K562 (cell line): ENCODE results near the gene AQP2. TPM values are rescaled to one million over a fixed set of nuclear protein-coding genes. Genes with fewer than 3 reads are reported as not detected.

ENCODE experiments used
- ATAC-seq: fragments of 200-7000 bp; cut with Tn5 transposase; 3 replicates; pipeline ENCODE4 v1.9.1; 2020; ENCODE audit warnings: moderate library complexity
- BruUV-seq: library from RNA; stranded (reverse); fragments of 400-500 nt; replicated peaks from 2 replicates; lab custom pipeline; 2021; lab: Mats Ljungman, UMichigan
- CTCF ChIA-PET: fragments of 300-600 bp; formaldehyde crosslinking; extraction: SDS; loops from one replicate; lab custom pipeline; 2021; ENCODE audit warnings: low intra/inter-chr PET ratio; lab: Yijun Ruan, JAX
- POLR2A ChIA-PET: fragments of 300-600, 350-650 bp; sonication (Branson Sonifier 250); formaldehyde crosslinking; extraction: SDS; loops from one replicate; lab custom pipeline; 2021; ENCODE audit warnings: antibody characterized with exemption, inconsistent platforms; lab: Yijun Ruan, JAX
- DNase-seq, 4 experiments: peaks; one replicate each; pipeline versions ENCODE4 v3.0.0 to v3.0.0-alpha.2; 2011 to 2018; ENCODE audit warnings: low spot score in 3 of 4, mixed read lengths in 3 of 4; ENCODE audit errors: extremely low read depth in 1 of 4
- FAIRE-seq: peaks from 2 replicates; lab custom pipeline; 2011; peaks lifted over from hg19 to GRCh38; lab: Jason Lieb, UNC
- H2AFZ ChIP-seq: 2 replicates; pipeline ENCODE4 v1.6.0; 2011; ENCODE audit warnings: low read depth, low read length, control low read depth, inconsistent platforms
- H3K27ac ChIP-seq: fragments of 200-600 bp; 3 replicates; pipeline ENCODE4 v1.8.0; 2011; ENCODE audit warnings: low read depth, mild to moderate bottlenecking, control low read depth, inconsistent platforms, low read length, moderate library complexity, mixed read lengths; ENCODE audit errors: extremely low read depth
- H3K27me3 ChIP-seq, 2 experiments: fragments of 300-600 bp in 1 of 2; 2 replicates in 1 of 2; 3 replicates in 1 of 2; pipeline versions ENCODE4 v1.6.0 to v1.8.0; 2011; ENCODE audit warnings: inconsistent platforms in 2 of 2, low read length in 2 of 2, mild to moderate bottlenecking in 1 of 2, mixed read lengths in 1 of 2, moderate library complexity in 1 of 2; ENCODE audit not compliant: control insufficient read depth in 2 of 2, insufficient read depth in 2 of 2
- H3K36me3 ChIP-seq: fragments of 300-600 bp; 3 replicates; pipeline ENCODE4 v1.8.0; 2011; ENCODE audit warnings: mild to moderate bottlenecking, low read length, inconsistent platforms; ENCODE audit not compliant: control insufficient read depth, insufficient read depth
- H3K4me1 ChIP-seq, 2 experiments: fragments of 200-600 bp in 1 of 2; replicated peaks in 1 of 2; 2 replicates in 1 of 2; 3 replicates in 1 of 2; pipeline versions ENCODE4 v1.5.1 to v1.8.0; 2011; ENCODE audit warnings: inconsistent platforms in 2 of 2, low read length in 2 of 2, mild to moderate bottlenecking in 1 of 2, mixed read lengths in 1 of 2, moderate library complexity in 1 of 2; ENCODE audit not compliant: control insufficient read depth in 2 of 2, insufficient read depth in 2 of 2
- H3K4me2 ChIP-seq: 2 replicates; pipeline ENCODE4 v1.6.1; 2011; ENCODE audit warnings: low read length, control low read depth, inconsistent platforms, mixed read lengths; ENCODE audit not compliant: insufficient read depth
- H3K4me3 ChIP-seq: fragments of 200-600 bp; sonication (generic), shearing (Covaris generic); 2 replicates; pipeline ENCODE4 v1.5.1; 2016; ENCODE audit warnings: control low read depth, inconsistent platforms
- H3K79me2 ChIP-seq: fragments of 200-600 bp; 3 replicates; pipeline ENCODE4 v1.8.0; 2011; ENCODE audit warnings: low read length, inconsistent platforms; ENCODE audit not compliant: control insufficient read depth, insufficient read depth
- H3K9ac ChIP-seq, 2 experiments: 2 replicates each; pipeline versions ENCODE4 v1.6.0 to v1.6.1; 2011; ENCODE audit warnings: low read depth in 2 of 2, low read length in 2 of 2, control low read depth in 1 of 2, inconsistent platforms in 1 of 2, mild to moderate bottlenecking in 1 of 2, mixed read lengths in 1 of 2; ENCODE audit not compliant: insufficient read depth in 1 of 2
- H3K9me1 ChIP-seq: one replicate; pipeline ENCODE4 v1.6.0; 2011; ENCODE audit warnings: inconsistent platforms, mild to moderate bottlenecking, low read length, moderate library complexity; ENCODE audit not compliant: control insufficient read depth, insufficient read depth
- H3K9me3 ChIP-seq: replicated peaks from 2 replicates; pipeline ENCODE4 v1.5.1; 2011; ENCODE audit warnings: low read depth, low read length, inconsistent platforms; ENCODE audit not compliant: control insufficient read depth, insufficient read depth
- H4K20me1 ChIP-seq: replicated peaks from 2 replicates; pipeline ENCODE4 v1.6.1; 2011; ENCODE audit warnings: low read length, inconsistent platforms, mixed read lengths; ENCODE audit not compliant: control insufficient read depth, insufficient read depth
- CHD2 ChIP-seq: IDR thresholded peaks from 2 replicates; pipeline ENCODE4 v1.6.1; 2011; ENCODE audit warnings: low read depth, low read length
- CREB5 ChIP-seq: fragments of 250-450 bp; sonication (Bioruptor Pico); IDR thresholded peaks from 2 replicates; pipeline ENCODE4 v1.5.0; 2020; ENCODE audit warnings: mild to moderate bottlenecking
- GATAD2B ChIP-seq: fragments of 450-650 bp; IDR thresholded peaks from 2 replicates; pipeline ENCODE4 v1.6.1; 2017; ENCODE audit warnings: mild to moderate bottlenecking, borderline replicate concordance
- HDAC3 ChIP-seq: fragments of 450-650 bp; IDR thresholded peaks from 2 replicates; pipeline ENCODE4 v1.6.1; 2018; ENCODE audit warnings: borderline replicate concordance, mild to moderate bottlenecking, moderate library complexity; ENCODE audit not compliant: partially characterized antibody
- MAFG ChIP-seq: fragments of 450-650 bp; conservative IDR thresholded peaks from 2 replicates; pipeline ENCODE4 v1.6.1; 2016; ENCODE audit warnings: missing genetic modification characterization, missing compliant biosample characterization
- MCM7 ChIP-seq, 2 experiments: fragments of 450-650 bp; IDR thresholded peaks; 2 replicates each; pipeline ENCODE4 v1.6.1; 2016 to 2018
- MEIS2 ChIP-seq: fragments of 450-650 bp; IDR thresholded peaks from 2 replicates; pipeline ENCODE4 v1.6.1; 2014; ENCODE audit warnings: mild to moderate bottlenecking; ENCODE audit not compliant: partially characterized antibody
- NCOA2 ChIP-seq, 2 experiments: fragments of 450-650 bp; IDR thresholded peaks; 2 replicates each; pipeline ENCODE4 v1.6.1; 2018; ENCODE audit warnings: mild to moderate bottlenecking in 2 of 2, moderate library complexity in 1 of 2; ENCODE audit not compliant: partially characterized antibody in 2 of 2
- PCBP1 ChIP-seq: fragments of 200-400 bp; formaldehyde crosslinking; IDR thresholded peaks from 2 replicates; pipeline ENCODE4 v1.6.1; 2018; ENCODE audit warnings: mild to moderate bottlenecking, low read depth, low read length; ENCODE audit not compliant: poor library complexity, severe bottlenecking
- SETDB1 ChIP-seq: IDR thresholded peaks from one replicate; pipeline ENCODE4 v1.6.1; 2012; ENCODE audit warnings: low read length, control low read depth, inconsistent platforms
- TAF15 ChIP-seq: fragments of 200-400 bp; formaldehyde crosslinking; IDR thresholded peaks from 2 replicates; pipeline ENCODE4 v1.6.1; 2017; ENCODE audit warnings: mild to moderate bottlenecking, low read depth, low read length, moderate library complexity
- TBL1XR1 ChIP-seq, 2 experiments: IDR thresholded peaks; 2 replicates each; pipeline ENCODE4 v1.6.1; 2012; ENCODE audit warnings: improper control_type of control experiment in 2 of 2, low read length in 2 of 2, mild to moderate bottlenecking in 1 of 2
- ZNF280A ChIP-seq: fragments of 450-650 bp; IDR thresholded peaks from 2 replicates; pipeline ENCODE4 v1.6.1; 2018; ENCODE audit warnings: mild to moderate bottlenecking, low read depth; ENCODE audit not compliant: partially characterized antibody
- ZNF408 ChIP-seq: fragments of 250-450 bp; sonication (Bioruptor Pico); IDR thresholded peaks from 2 replicates; pipeline ENCODE4 v1.4.0; 2020; ENCODE audit warnings: low read depth, mild to moderate bottlenecking, moderate library complexity
- ZNF699 ChIP-seq: fragments of 250-450 bp; sonication (Bioruptor Pico); IDR thresholded peaks from 2 replicates; pipeline ENCODE4 v1.8.0; 2021; ENCODE audit warnings: mild to moderate bottlenecking, moderate library complexity; ENCODE audit not compliant: insufficient replicate concordance
- ZSCAN29 ChIP-seq: fragments of 450-650 bp; IDR thresholded peaks from 2 replicates; pipeline ENCODE4 v1.6.1; 2017
- WGBS: fragments of 100-300 bp; shearing (Covaris generic); methylation state at CpG from one replicate; pipeline ENCODE4 v1.1.6; 2016; ENCODE audit warnings: low coverage, mixed read lengths; ENCODE audit not compliant: insufficient coverage; ENCODE audit errors: missing lambda C conversion rate; 5-methylcytosine and 5-hydroxymethylcytosine counted together
- in situ Hi-C: fragments of 300-500 bp; cut with MboI; formaldehyde crosslinking; loops from 4 replicates; pipeline ENCODE4 v1.15.0; 2018; ENCODE audit warnings: inconsistent platforms, mixed read lengths
- intact Hi-C: fragments of 100-400 bp; cut with micrococcal nuclease; formaldehyde crosslinking; loops from 2 replicates; pipeline ENCODE4 v1.14.2; 2022
- polyA plus RNA-seq, 8 experiments: library from polyadenylated mRNA; depleted of rRNA in 4 of 8; stranded (reverse) in 5 of 8; unstranded in 3 of 8; fragments of >200 nt; fragmentation: Nextera tagmentation in 2 of 8; fragmentation: Illumina TruSeq in 1 of 8; extraction: Ambion mirVana in 2 of 8; extraction: Trizol in 1 of 8; gene quantifications; 2 replicates each; pipeline versions ENCODE4 v1.2.1 to v1.2.3, GENCODE V29; 2011 to 2014; ENCODE audit warnings: inconsistent platforms in 1 of 8, missing spikeins in 1 of 8
- total RNA-seq, 7 experiments: library from RNA; depleted of rRNA in 6 of 7; stranded (reverse); fragments of >200 nt in 6 of 7; fragmentation: Illumina TruSeq in 2 of 7; extraction: Trizol in 2 of 7; gene quantifications; 2 replicates each; pipeline versions ENCODE4 v1.2.1 to v1.2.3, GENCODE V29; 2011 to 2021; ENCODE audit warnings: low replicate concordance in 1 of 7
- TF ChIP-seq, protein P1 (sequence below): fragments of 250-450 bp; sonication (Bioruptor Pico); IDR thresholded peaks from 2 replicates; pipeline ENCODE4 v1.9.0; 2021; ENCODE audit warnings: mild to moderate bottlenecking

AQP2 gene
- total and polyA plus RNA-seq, 9 of the 15 experiments (the other 6 are each of a cell fraction or from before 2014, with no cell fraction given), result not detected

DNA sequence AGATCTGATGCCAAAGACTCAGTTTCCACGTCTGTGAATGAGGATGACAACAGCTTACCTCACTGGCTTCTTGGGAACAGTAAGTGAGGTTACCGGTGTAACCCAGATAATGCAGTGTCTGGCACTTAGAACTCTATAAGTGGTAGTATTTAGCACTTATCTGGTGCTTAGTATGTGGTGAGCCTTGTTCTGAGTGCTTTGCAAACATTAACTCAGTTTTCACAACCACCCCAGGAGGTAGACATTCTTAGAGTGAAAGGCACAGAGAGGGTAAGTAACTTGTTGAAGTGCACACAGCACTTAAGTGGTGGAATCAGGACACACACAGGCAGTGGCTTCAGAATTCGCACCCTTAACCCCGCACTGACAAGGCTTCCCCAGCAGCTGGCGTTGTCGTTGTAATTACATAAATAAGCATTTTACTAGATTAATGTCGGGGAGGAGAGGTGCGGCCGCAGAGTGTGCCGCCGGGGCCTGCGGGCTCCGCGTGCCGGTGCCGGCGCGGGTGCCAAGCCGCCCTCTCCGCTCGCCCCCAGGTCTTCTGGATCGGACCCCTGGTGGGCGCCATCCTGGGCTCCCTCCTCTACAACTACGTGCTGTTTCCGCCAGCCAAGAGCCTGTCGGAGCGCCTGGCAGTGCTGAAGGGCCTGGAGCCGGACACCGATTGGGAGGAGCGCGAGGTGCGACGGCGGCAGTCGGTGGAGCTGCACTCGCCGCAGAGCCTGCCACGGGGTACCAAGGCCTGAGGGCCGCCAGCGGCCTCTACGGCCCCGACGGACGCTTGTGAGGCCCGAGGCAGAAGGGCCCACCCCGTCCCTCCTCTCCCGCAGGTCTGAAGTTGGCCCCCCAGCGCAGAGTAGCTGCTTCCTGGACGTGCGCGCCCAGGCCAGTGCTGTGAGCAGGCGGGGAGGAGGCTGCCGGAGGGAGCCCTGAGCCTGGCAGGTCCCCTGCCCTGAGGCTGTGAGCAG is 4.6 kb downstream of the AQP2 start:
- Histone ChIP-seq H3K9ac (no peak overlapping the region), H2AFZ (no peak overlapping the region), H3K36me3 (no peaks in the 10 kb centered on the region), H3K4me1 (peaks cover 0 to 20% of the 10 kb centered on the region in 2 experiments; a peak in 1 of 5 replicates), H3K27ac (no peak overlapping the region), H4K20me1 (no peaks in the 10 kb centered on the region), H3K9me3 (no peaks in the 10 kb centered on the region), H3K27me3 (peaks cover 11 to 50% of the 10 kb centered on the region in 2 experiments; a peak in 4 of 5 replicates), H3K4me2 (no peak overlapping the region), H3K4me3 (no peak overlapping the region), H3K9me1 (no peaks in the 10 kb centered on the region), H3K79me2 (no peaks in the 10 kb centered on the region)
- in situ Hi-C loops (no loop called here), intact Hi-C loops (no loop called here)
- DNase-seq (no peak), FAIRE-seq (no peak), ATAC-seq (no peak; the same call in 1 of the 3 replicates)
- 54% methylated on average over 28 of the region's 53 CpGs for WGBS
- BruUV-seq, result no TSS peak
- ChIA-PET CTCF (no interaction called here), POLR2A (interaction anchor here (0.6 to 0.8 kb wide), 2 partner anchors 143 to 528 kb away, joined by 3 read pairs; no protein-coding TSS in a partner anchor)
- no peak for TF ChIP-seq MEIS2
- TF ChIP-seq, protein P1, sequence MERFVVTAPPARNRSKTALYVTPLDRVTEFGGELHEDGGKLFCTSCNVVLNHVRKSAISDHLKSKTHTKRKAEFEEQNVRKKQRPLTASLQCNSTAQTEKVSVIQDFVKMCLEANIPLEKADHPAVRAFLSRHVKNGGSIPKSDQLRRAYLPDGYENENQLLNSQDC (CRISPR knock-in tag), result no peak
- TF ChIP-seq MCM7 (IDR thresholded peaks at IDR 0.05), result no peak
- no peak for TF ChIP-seq PCBP1
- no peak for TF ChIP-seq TAF15
- TF ChIP-seq HDAC3, result no peak
- no peak for TF ChIP-seq SETDB1
- TF ChIP-seq CHD2, result no peak
- no peak for TF ChIP-seq CREB5 (CRISPR knock-in tag)
- TF ChIP-seq ZNF699 (CRISPR knock-in tag), result no peak
- no peak for TF ChIP-seq ZNF280A
- TF ChIP-seq ZNF408 (CRISPR knock-in tag), result no peak
- TF ChIP-seq GATAD2B, result no peak
- no peak for TF ChIP-seq NCOA2 (IDR thresholded peaks at IDR 0.05; ENCODE audit: partially characterized antibody in 2 of 2)
- no peak for TF ChIP-seq TBL1XR1 (IDR thresholded peaks at IDR 0.05; ENCODE audit: low read length in 2 of 2)
- TF ChIP-seq ZSCAN29, result no peak
- TF ChIP-seq MAFG, result no peak
